Keratinocyte (primary cell): ENCODE results near the gene MED17. TPM values are rescaled to one million over a fixed set of nuclear protein-coding genes. Genes with fewer than 3 reads are reported as not detected.
"Not testable (repeated sequence)": the region's sequence is repeated elsewhere in the genome, so short reads cannot be mapped to it uniquely, and the experiment has no call there.

ENCODE experiments used
- DNase-seq: peaks from one replicate; pipeline ENCODE4 v3.0.0-alpha.2; 2011; ENCODE audit warnings: low read depth, missing footprints, low spot score
- FAIRE-seq: peaks from 2 replicates; lab custom pipeline; 2011; peaks lifted over from hg19 to GRCh38; lab: Jason Lieb, UNC
- H2AFZ ChIP-seq: 2 replicates; pipeline ENCODE4 v1.6.0; 2012; ENCODE audit warnings: low read length, control low read depth, inconsistent platforms; ENCODE audit not compliant: control insufficient read depth
- H3K27ac ChIP-seq: 2 replicates; pipeline ENCODE4 v1.5.1; 2011; ENCODE audit warnings: low read length; ENCODE audit not compliant: control insufficient read depth, insufficient read depth
- H3K27me3 ChIP-seq: 3 replicates; pipeline ENCODE4 v1.6.0; 2011; ENCODE audit warnings: low read length; ENCODE audit not compliant: control insufficient read depth, insufficient read depth; ENCODE audit errors: extremely low read depth
- H3K36me3 ChIP-seq, 2 experiments: 2 replicates in 1 of 2; 3 replicates in 1 of 2; pipeline ENCODE4 v1.5.1; 2011; ENCODE audit warnings: low read length in 2 of 2, mild to moderate bottlenecking in 1 of 2; ENCODE audit not compliant: control insufficient read depth in 2 of 2, insufficient read depth in 2 of 2; ENCODE audit errors: extremely low read depth in 1 of 2
- H3K4me1 ChIP-seq: 3 replicates; pipeline ENCODE4 v1.5.1; 2011; ENCODE audit warnings: low read length; ENCODE audit not compliant: control insufficient read depth, insufficient read depth; ENCODE audit errors: extremely low read depth
- H3K4me2 ChIP-seq: 3 replicates; pipeline ENCODE4 v1.6.0; 2011; ENCODE audit warnings: low read depth, low read length; ENCODE audit not compliant: control insufficient read depth, insufficient read depth; ENCODE audit errors: extremely low read depth
- H3K4me3 ChIP-seq, 3 experiments: fragments of 200-600 bp in 1 of 3; sonication (generic) in 1 of 3; 2 replicates in 2 of 3; 3 replicates in 1 of 3; pipeline ENCODE4 v1.5.1; 2011 to 2016; ENCODE audit warnings: low read length in 3 of 3, mild to moderate bottlenecking in 3 of 3, control low read depth in 2 of 3, inconsistent platforms in 1 of 3, low read depth in 1 of 3, mixed read lengths in 1 of 3, mixed run types in 1 of 3, moderate library complexity in 1 of 3; ENCODE audit not compliant: control insufficient read depth in 2 of 3, insufficient read depth in 2 of 3; ENCODE audit errors: extremely low read depth in 1 of 3
- H3K79me2 ChIP-seq: 2 replicates; pipeline ENCODE4 v1.6.0; 2012; ENCODE audit warnings: low read length; ENCODE audit not compliant: control insufficient read depth, insufficient read depth
- H3K9ac ChIP-seq: 3 replicates; pipeline ENCODE4 v1.6.0; 2011; ENCODE audit warnings: low read length; ENCODE audit not compliant: control insufficient read depth, insufficient read depth; ENCODE audit errors: extremely low read depth
- H3K9me1 ChIP-seq: 3 replicates; pipeline ENCODE4 v1.6.0; 2011; ENCODE audit warnings: low read length; ENCODE audit not compliant: control insufficient read depth, insufficient read depth; ENCODE audit errors: extremely low read depth
- H3K9me3 ChIP-seq: 2 replicates; pipeline ENCODE4 v1.5.1; 2012; ENCODE audit warnings: low read depth, low read length; ENCODE audit not compliant: control insufficient read depth
- H4K20me1 ChIP-seq: 3 replicates; pipeline ENCODE4 v1.6.0; 2011; ENCODE audit warnings: low read length; ENCODE audit not compliant: control insufficient read depth, insufficient read depth; ENCODE audit errors: extremely low read depth
- EZH2 ChIP-seq: IDR thresholded peaks from one replicate; pipeline ENCODE4 v1.6.1; 2012; ENCODE audit warnings: inconsistent platforms, mild to moderate bottlenecking, low read length, moderate library complexity
- dilution Hi-C: fragments of 300-500 bp; cut with MboI; formaldehyde crosslinking; loops from one replicate; pipeline ENCODE4 v1.7.0; 2020; ENCODE audit warnings: low sequenced_read_pairs; ENCODE audit not compliant: extremely low pct_ligation_motif_present
- polyA plus RNA-seq, 5 experiments: library from polyadenylated mRNA; depleted of rRNA in 3 of 5; stranded (reverse) in 3 of 5; stranded (forward) in 1 of 5; unstranded in 1 of 5; fragments of >200 nt; gene quantifications; 1 replicate in 1 of 5; 2 replicates in 3 of 5; 3 replicates in 1 of 5; pipeline versions ENCODE4 v1.2.1 to v1.2.3, GENCODE V29; 2011 to 2012; ENCODE audit warnings: missing spikeins in 2 of 5, low read depth in 1 of 5, low replicate concordance in 1 of 5
- TF ChIP-seq, protein P1 (sequence below), 3 experiments: IDR thresholded peaks in 1 of 3; conservative IDR thresholded peaks in 1 of 3; optimal IDR thresholded peaks in 1 of 3; 2 replicates in 2 of 3; 3 replicates in 1 of 3; pipeline versions ENCODE3 to v1.5.1; 2011; ENCODE audit warnings: low read length in 3 of 3, mild to moderate bottlenecking in 3 of 3, moderate library complexity in 2 of 3, control low read depth in 1 of 3, inconsistent platforms in 1 of 3; ENCODE audit not compliant: insufficient read depth in 2 of 3; ENCODE audit errors: extremely low read depth in 1 of 3

Gene MED17
- polyA plus RNA-seq, 1 donor (not counting 4 experiments of a cell fraction or from before 2014, with no cell fraction given): 25.1 TPM

DNA sequence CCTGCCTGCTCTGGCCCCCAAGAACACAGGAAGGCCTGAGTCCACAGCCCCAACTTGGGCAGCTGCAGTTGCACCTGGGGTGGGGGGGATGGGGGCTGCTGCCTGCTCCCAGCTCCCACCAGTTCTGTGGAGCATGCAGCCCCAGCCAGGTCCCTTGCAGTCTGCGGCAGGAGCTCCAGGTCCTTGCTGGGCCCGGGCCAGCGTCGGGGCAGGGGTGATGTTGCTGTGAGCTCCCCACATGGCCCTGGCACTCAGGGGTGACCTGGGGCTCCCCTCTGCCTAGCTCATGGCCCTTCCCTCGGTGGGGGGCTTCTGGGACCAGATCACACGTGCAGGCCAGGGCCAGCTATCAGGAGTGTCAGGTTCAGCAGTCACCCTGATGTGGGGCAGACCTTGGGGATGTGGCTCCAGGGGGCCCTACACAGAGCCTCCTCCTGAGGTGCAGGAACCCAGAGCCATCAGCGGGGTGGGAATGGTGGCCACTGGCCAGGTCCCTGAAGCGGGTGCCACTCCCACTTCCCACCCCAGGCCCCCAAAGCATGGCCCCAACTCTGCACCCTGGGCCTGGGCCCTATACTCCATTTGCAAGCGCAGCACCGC is 10.4 kb upstream of the MED17 start:
- Histone ChIP-seq H3K9ac (no peak overlapping the region), H3K4me2 (no peak overlapping the region), H4K20me1 (no peaks in the 10 kb centered on the region), H3K36me3 (no peaks in the 10 kb centered on the region), H3K9me3 (no peaks in the 10 kb centered on the region), H2AFZ (no peak overlapping the region), H3K79me2 (no peaks in the 10 kb centered on the region), H3K27ac (no peak overlapping the region), H3K4me1 (no peaks in the 10 kb centered on the region), H3K27me3 (no peaks in the 10 kb centered on the region), H3K4me3 (no peak overlapping the region), H3K9me1 (no peaks in the 10 kb centered on the region)
- DNase-seq: no peak
- TF ChIP-seq EZH2: no peak
- TF ChIP-seq, protein P1, sequence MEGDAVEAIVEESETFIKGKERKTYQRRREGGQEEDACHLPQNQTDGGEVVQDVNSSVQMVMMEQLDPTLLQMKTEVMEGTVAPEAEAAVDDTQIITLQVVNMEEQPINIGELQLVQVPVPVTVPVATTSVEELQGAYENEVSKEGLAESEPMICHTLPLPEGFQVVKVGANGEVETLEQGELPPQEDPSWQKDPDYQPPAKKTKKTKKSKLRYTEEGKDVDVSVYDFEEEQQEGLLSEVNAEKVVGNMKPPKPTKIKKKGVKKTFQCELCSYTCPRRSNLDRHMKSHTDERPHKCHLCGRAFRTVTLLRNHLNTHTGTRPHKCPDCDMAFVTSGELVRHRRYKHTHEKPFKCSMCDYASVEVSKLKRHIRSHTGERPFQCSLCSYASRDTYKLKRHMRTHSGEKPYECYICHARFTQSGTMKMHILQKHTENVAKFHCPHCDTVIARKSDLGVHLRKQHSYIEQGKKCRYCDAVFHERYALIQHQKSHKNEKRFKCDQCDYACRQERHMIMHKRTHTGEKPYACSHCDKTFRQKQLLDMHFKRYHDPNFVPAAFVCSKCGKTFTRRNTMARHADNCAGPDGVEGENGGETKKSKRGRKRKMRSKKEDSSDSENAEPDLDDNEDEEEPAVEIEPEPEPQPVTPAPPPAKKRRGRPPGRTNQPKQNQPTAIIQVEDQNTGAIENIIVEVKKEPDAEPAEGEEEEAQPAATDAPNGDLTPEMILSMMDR (optimal IDR thresholded peaks at IDR 0.05 in 1 of 3, IDR thresholded peaks at IDR 0.05 in 1 of 3, conservative IDR thresholded peaks at IDR 0.05 in 1 of 3; ENCODE audit: extremely low read depth in 1 of 3, insufficient read depth in 2 of 3, low read length in 3 of 3): no peak
- no peak for FAIRE-seq
- dilution Hi-C loops: no loop called here

DNA sequence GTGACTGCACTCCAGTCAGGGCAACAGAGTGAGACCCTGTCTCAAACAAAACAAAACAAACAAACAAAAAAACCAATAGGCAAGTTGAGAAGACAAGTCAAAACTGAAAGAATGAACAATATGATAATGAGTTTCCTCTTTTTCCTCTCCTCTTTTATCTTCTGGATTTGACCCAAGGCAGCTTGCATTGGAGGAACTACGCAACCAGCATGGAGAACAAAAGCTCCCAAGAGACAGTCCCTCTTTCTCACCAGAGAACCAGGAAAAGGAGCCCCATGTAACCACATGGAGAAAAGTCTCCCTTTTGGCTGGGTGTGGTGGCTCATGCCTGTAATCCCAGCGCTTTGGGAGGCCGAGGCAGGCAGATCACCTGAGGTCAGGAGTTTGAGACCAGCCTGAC is 9.5 kb upstream of the MED17 start:
- H3K9ac ChIP-seq, dilution Hi-C loops, FAIRE-seq, H3K36me3 ChIP-seq, H2AFZ ChIP-seq, H3K4me2 ChIP-seq, H3K9me3 ChIP-seq, H3K79me2 ChIP-seq, H3K9me1 ChIP-seq, H3K4me1 ChIP-seq, H3K27ac ChIP-seq, H3K4me3 ChIP-seq, DNase-seq, H4K20me1 ChIP-seq, H3K27me3 ChIP-seq: not testable (repeated sequence)

DNA sequence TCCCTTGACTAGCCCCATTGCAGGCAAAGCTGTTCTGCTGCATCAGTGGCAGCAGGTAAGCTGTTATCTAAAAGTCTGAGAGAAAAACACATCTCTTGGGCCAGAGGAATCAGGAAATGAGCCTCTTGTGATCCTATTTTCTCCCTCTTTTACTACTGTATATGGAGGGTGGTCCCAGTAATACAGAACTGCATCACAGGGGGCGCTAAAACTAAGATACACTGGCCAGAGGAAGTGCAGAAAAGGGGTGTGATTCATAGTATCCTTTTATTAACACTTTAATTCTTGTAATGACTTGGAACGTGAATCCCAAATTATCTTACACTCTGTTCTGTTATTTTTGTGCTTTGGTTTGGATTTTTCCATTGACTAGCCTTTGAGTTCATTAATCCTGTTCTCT is 8.8 kb upstream of the MED17 start:
- no peak for FAIRE-seq
- no peak overlapping the region for H3K4me3 ChIP-seq
- H3K79me2 ChIP-seq: no peaks in the 10 kb centered on the region
- no peaks in the 10 kb centered on the region for H4K20me1 ChIP-seq
- H2AFZ ChIP-seq: no peak overlapping the region
- no peaks in the 10 kb centered on the region for H3K4me1 ChIP-seq
- H3K27me3 ChIP-seq: no peaks in the 10 kb centered on the region
- H3K9me1 ChIP-seq: no peaks in the 10 kb centered on the region
- H3K27ac ChIP-seq: no peak overlapping the region
- H3K4me2 ChIP-seq: no peak overlapping the region
- H3K9ac ChIP-seq: no peak overlapping the region
- dilution Hi-C loops: no loop called here
- DNase-seq: no peak
- no peaks in the 10 kb centered on the region for H3K36me3 ChIP-seq
- TF ChIP-seq, protein P1 (optimal IDR thresholded peaks at IDR 0.05 in 1 of 3, IDR thresholded peaks at IDR 0.05 in 1 of 3, conservative IDR thresholded peaks at IDR 0.05 in 1 of 3; ENCODE audit: extremely low read depth in 1 of 3, insufficient read depth in 2 of 3, low read length in 3 of 3): peak in 2 of 3 experiments; percentile 8 to 12
- no peak for TF ChIP-seq EZH2
- H3K9me3 ChIP-seq: no peaks in the 10 kb centered on the region
